HepG2 (cell line): ENCODE measurements around the gene GNG4. TPM values are rescaled to one million over a fixed set of nuclear protein-coding genes. Genes with fewer than 3 reads are reported as not detected.
A peak's percentile ranks its signal among the peaks of the same experiment; 100 is the strongest.

ENCODE experiments used
- ATAC-seq: fragments of 200-7000 bp; cut with Tn5 transposase; 3 replicates; pipeline ENCODE4 v1.9.1; 2020; ENCODE audit warnings: mild to moderate bottlenecking, moderate library complexity
- BruUV-seq: library from RNA; stranded (reverse); fragments of 400-500 nt; replicated peaks from 2 replicates; lab custom pipeline; 2021; lab: Mats Ljungman, UMichigan
- CTCF ChIA-PET: fragments of 300-600 bp; formaldehyde crosslinking; extraction: SDS; loops from one replicate; lab custom pipeline; 2021; ENCODE audit warnings: low total read pairs, inconsistent platforms, low intra/inter-chr PET ratio; lab: Yijun Ruan, JAX
- POLR2A ChIA-PET: fragments of 350-600 bp; sonication (Branson Sonifier 250); formaldehyde crosslinking; loops from one replicate; lab custom pipeline; 2020; ENCODE audit warnings: antibody characterized with exemption, inconsistent platforms; lab: Yijun Ruan, JAX
- DNase-seq: peaks from one replicate; pipeline ENCODE4 v3.0.0-alpha.2; 2015; ENCODE audit warnings: low spot score
- FAIRE-seq: peaks from 3 replicates; lab custom pipeline; 2011; peaks lifted over from hg19 to GRCh38; lab: Jason Lieb, UNC
- H2AFZ ChIP-seq: one replicate; pipeline ENCODE4 v1.6.1; 2011; ENCODE audit warnings: low read length, inconsistent platforms
- H3K27ac ChIP-seq: fragments of 300-600 bp; 3 replicates; pipeline ENCODE4 v1.8.0; 2011; ENCODE audit warnings: mixed run types, mild to moderate bottlenecking, mixed read lengths, low read length, inconsistent platforms; ENCODE audit not compliant: insufficient read depth; ENCODE audit errors: extremely low read length
- H3K27me3 ChIP-seq, 2 experiments: fragments of 200-600 bp in 1 of 2; 2 replicates in 1 of 2; 3 replicates in 1 of 2; pipeline versions ENCODE4 v1.6.0 to v1.8.0; 2011; ENCODE audit warnings: low read length in 2 of 2, mild to moderate bottlenecking in 2 of 2, moderate library complexity in 2 of 2, inconsistent platforms in 1 of 2; ENCODE audit not compliant: insufficient read depth in 2 of 2, control insufficient read depth in 1 of 2
- H3K36me3 ChIP-seq, 2 experiments: fragments of 200-600 bp in 1 of 2; replicated peaks in 1 of 2; 2 replicates in 1 of 2; 3 replicates in 1 of 2; pipeline versions ENCODE4 v1.5.1 to v1.8.0; 2011; ENCODE audit warnings: low read length in 2 of 2, inconsistent platforms in 1 of 2; ENCODE audit not compliant: insufficient read depth in 2 of 2, control insufficient read depth in 1 of 2
- H3K4me1 ChIP-seq: 2 replicates; pipeline ENCODE4 v1.5.1; 2012; ENCODE audit warnings: low read length, inconsistent platforms; ENCODE audit not compliant: insufficient read depth
- H3K4me2 ChIP-seq: 2 replicates; pipeline ENCODE4 v1.6.0; 2011; ENCODE audit warnings: low read depth, low read length, inconsistent platforms
- H3K4me3 ChIP-seq, 3 experiments: fragments of 200-600 bp in 1 of 3; sonication (generic), shearing (Covaris generic) in 1 of 3; replicated peaks in 1 of 3; 2 replicates each; pipeline ENCODE4 v1.5.1; 2011 to 2016; ENCODE audit warnings: low read length in 3 of 3, inconsistent platforms in 2 of 3, low read depth in 2 of 3, mild to moderate bottlenecking in 2 of 3, control low read depth in 1 of 3, mixed read lengths in 1 of 3; ENCODE audit not compliant: insufficient read depth in 1 of 3
- H3K79me2 ChIP-seq: one replicate; pipeline ENCODE4 v1.6.1; 2011; ENCODE audit warnings: low read length, inconsistent platforms; ENCODE audit not compliant: insufficient read depth
- H3K9ac ChIP-seq: 2 replicates; pipeline ENCODE4 v1.6.0; 2011; ENCODE audit warnings: mild to moderate bottlenecking, low read depth, low read length, inconsistent platforms; ENCODE audit not compliant: insufficient read depth
- H3K9me3 ChIP-seq: 2 replicates; pipeline ENCODE4 v1.5.1; 2012; ENCODE audit warnings: mild to moderate bottlenecking, low read length
- H4K20me1 ChIP-seq: 2 replicates; pipeline ENCODE4 v1.6.0; 2011; ENCODE audit warnings: inconsistent platforms, mild to moderate bottlenecking, low read length, moderate library complexity; ENCODE audit not compliant: insufficient read depth
- CBX1 ChIP-seq: IDR thresholded peaks from one replicate; pipeline ENCODE4 v1.6.1; 2016; ENCODE audit warnings: antibody characterized with exemption, low read depth
- NR2F1 ChIP-seq, 2 experiments: fragments of 450-650 bp in 1 of 2; formaldehyde crosslinking in 1 of 2; IDR thresholded peaks; 2 replicates each; pipeline versions ENCODE4 v1.5.0 to v1.6.1; 2016 to 2020; ENCODE audit warnings: mild to moderate bottlenecking in 1 of 2, missing compliant biosample characterization in 1 of 2, missing genetic modification reagents in 1 of 2, moderate library complexity in 1 of 2
- RAD21 ChIP-seq: fragments of 450-650 bp; formaldehyde crosslinking; IDR thresholded peaks from 2 replicates; pipeline ENCODE4 v1.5.0; 2020; ENCODE audit warnings: mild to moderate bottlenecking
- TFE3 ChIP-seq: IDR thresholded peaks from 2 replicates; pipeline ENCODE4 v1.6.1; 2016
- ZHX1 ChIP-seq: sonication (generic); formaldehyde crosslinking; IDR thresholded peaks from 2 replicates; pipeline ENCODE4 v1.8.1; 2022; ENCODE audit warnings: low read depth, mild to moderate bottlenecking, missing genetic modification reagents
- ZNF496 ChIP-seq: sonication (generic); formaldehyde crosslinking; IDR thresholded peaks from 2 replicates; pipeline ENCODE4 v1.8.1; 2023; ENCODE audit warnings: mild to moderate bottlenecking, moderate library complexity, missing genetic modification reagents; ENCODE audit not compliant: insufficient replicate concordance
- WGBS: methylation state at CpG from one replicate; pipeline ENCODE4 v1.1.6; 2017; ENCODE audit warnings: low lambda C conversion rate; 5-methylcytosine and 5-hydroxymethylcytosine counted together
- in situ Hi-C: cut with HindIII; loops from 2 replicates; pipeline ENCODE4 v1.10.0; 2017; ENCODE audit warnings: low pct_unique_long_range_greater_than_20kb; ENCODE audit not compliant: extremely low pct_ligation_motif_present
- intact Hi-C: fragments of 100-400 bp; cut with micrococcal nuclease; formaldehyde crosslinking; loops from one replicate; pipeline ENCODE4 v1.10.0; 2022; ENCODE audit not compliant: unreplicated experiment
- polyA plus RNA-seq, 8 experiments: library from polyadenylated mRNA; depleted of rRNA in 3 of 8; stranded (reverse) in 7 of 8; unstranded in 1 of 8; fragments of >200 nt; fragmentation: Illumina TruSeq in 4 of 8; extraction: Trizol in 4 of 8; gene quantifications; 2 replicates each; pipeline versions ENCODE4 v1.2.1 to v1.2.3, GENCODE V29; 2011 to 2016; ENCODE audit warnings: low read depth in 4 of 8, missing spikeins in 1 of 8, mixed read lengths in 1 of 8; ENCODE audit not compliant: insufficient read depth in 1 of 8
- total RNA-seq, 5 experiments: library from RNA; depleted of rRNA; stranded (reverse); fragments of >200 nt; fragmentation: Illumina TruSeq; extraction: Trizol; gene quantifications; 2 replicates each; pipeline ENCODE4 v1.2.3, GENCODE V29; 2016; ENCODE audit warnings: low read depth in 1 of 5
- TF ChIP-seq, protein P1 (sequence below): IDR thresholded peaks from 2 replicates; pipeline ENCODE4 v1.6.1; 2012; ENCODE audit warnings: low read length, improper control_type of control experiment

The GNG4 gene
- total and polyA plus RNA-seq, 2 of the 13 experiments (the other 11 are each of a cell fraction or from before 2014, with no cell fraction given): 27.1 to 69.5 TPM

- H4K20me1 ChIP-seq: peaks cover 4% of the 10 kb centered on the region; the same call in 1 of the 2 replicates
- no peak overlapping the region for H3K4me2 ChIP-seq
- FAIRE-seq (peak; percentile 21), DNase-seq (peak; percentile 27), ATAC-seq (peak; percentile 74)
- no peak overlapping the region for H3K27ac ChIP-seq
- no peak overlapping the region for H3K9ac ChIP-seq
- no peaks in the 10 kb centered on the region for H3K4me1 ChIP-seq
- BruUV-seq: no TSS peak
- intact Hi-C loops: loop anchor here (2.0 kb wide), 2 partner anchors 51 to 133 kb away; partner anchors contain the start of gene GNG4
- no peaks in the 10 kb centered on the region for H3K79me2 ChIP-seq
- H2AFZ ChIP-seq: no peak overlapping the region
- POLR2A ChIA-PET: interaction anchor here (0.9 kb wide), 1 partner anchor 93 kb away, joined by 3 read pairs; the partner anchor contains the start of gene B3GALNT2
- H3K27me3 ChIP-seq: no peaks in the 10 kb centered on the region
- in situ Hi-C loops: no loop called here
- 86% methylated on average over 6 of the region's 7 CpGs for WGBS
- H3K36me3 ChIP-seq: peaks cover 3 to 11% of the 10 kb centered on the region in 2 experiments; a peak in 3 of 5 replicates
- no peak overlapping the region for H3K4me3 ChIP-seq
- CTCF ChIA-PET: interaction anchor here (2.5 kb wide), 1 partner anchor 134 kb away, joined by 8 read pairs; no protein-coding TSS in a partner anchor
- H3K9me3 ChIP-seq: no peaks in the 10 kb centered on the region
- TF ChIP-seq ZNF496 (no peak), NR2F1 (CRISPR knock-in tag; IDR thresholded peaks at IDR 0.05) (no peak), CBX1 (no peak), TFE3 (CRISPR knock-in tag) (no peak), RAD21 (CRISPR knock-in tag) (peak; percentile 27; the same call in 1 of the 2 replicates), ZHX1 (no peak)
- TF ChIP-seq, protein P1, sequence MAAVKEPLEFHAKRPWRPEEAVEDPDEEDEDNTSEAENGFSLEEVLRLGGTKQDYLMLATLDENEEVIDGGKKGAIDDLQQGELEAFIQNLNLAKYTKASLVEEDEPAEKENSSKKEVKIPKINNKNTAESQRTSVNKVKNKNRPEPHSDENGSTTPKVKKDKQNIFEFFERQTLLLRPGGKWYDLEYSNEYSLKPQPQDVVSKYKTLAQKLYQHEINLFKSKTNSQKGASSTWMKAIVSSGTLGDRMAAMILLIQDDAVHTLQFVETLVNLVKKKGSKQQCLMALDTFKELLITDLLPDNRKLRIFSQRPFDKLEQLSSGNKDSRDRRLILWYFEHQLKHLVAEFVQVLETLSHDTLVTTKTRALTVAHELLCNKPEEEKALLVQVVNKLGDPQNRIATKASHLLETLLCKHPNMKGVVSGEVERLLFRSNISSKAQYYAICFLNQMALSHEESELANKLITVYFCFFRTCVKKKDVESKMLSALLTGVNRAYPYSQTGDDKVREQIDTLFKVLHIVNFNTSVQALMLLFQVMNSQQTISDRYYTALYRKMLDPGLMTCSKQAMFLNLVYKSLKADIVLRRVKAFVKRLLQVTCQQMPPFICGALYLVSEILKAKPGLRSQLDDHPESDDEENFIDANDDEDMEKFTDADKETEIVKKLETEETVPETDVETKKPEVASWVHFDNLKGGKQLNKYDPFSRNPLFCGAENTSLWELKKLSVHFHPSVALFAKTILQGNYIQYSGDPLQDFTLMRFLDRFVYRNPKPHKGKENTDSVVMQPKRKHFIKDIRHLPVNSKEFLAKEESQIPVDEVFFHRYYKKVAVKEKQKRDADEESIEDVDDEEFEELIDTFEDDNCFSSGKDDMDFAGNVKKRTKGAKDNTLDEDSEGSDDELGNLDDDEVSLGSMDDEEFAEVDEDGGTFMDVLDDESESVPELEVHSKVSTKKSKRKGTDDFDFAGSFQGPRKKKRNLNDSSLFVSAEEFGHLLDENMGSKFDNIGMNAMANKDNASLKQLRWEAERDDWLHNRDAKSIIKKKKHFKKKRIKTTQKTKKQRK: no peak
Measured at GRCh38 chr1:235597867-235598553, 51.6 kb downstream of the GNG4 start.
